ENCODE data around the gene EPHB4.

EPHB4 gene

GRCh38 chr7:100861616-100861985 is 34.3 kb upstream of the EPHB4 start:
- DNase-seq = no peak
- Histone ChIP-seq H4K8ac (ENCODE audit: low read depth, low read length) (no peak overlapping the region), H3K79me2 (ENCODE audit: control insufficient read depth, insufficient read depth, low read length, poor library complexity) (peaks cover 1% of the 10 kb centered on the region), H3K9me3 (ENCODE audit: insufficient read depth, low read depth, low read length) (peaks cover 1% of the 10 kb centered on the region), H3K9ac (ENCODE audit: low read length) (no peak overlapping the region), H3K4me3 (ENCODE audit: low read depth, low read length) (no peak overlapping the region), H3K79me1 (ENCODE audit: low read length) (peaks cover 7% of the 10 kb centered on the region), H3K27ac (ENCODE audit: low read depth, low read length) (no peak overlapping the region), H3K18ac (ENCODE audit: low read length) (no peak overlapping the region), H3K4me2 (ENCODE audit: low read length) (no peak overlapping the region), H4K12ac (ENCODE audit: low read depth, low read length) (no peak overlapping the region), H3K4ac (ENCODE audit: low read depth, low read length) (no peak overlapping the region), H2BK5ac (ENCODE audit: low read depth, low read length, poor library complexity) (no peak overlapping the region), H2AFZ (ENCODE audit: insufficient read depth, low read length, poor library complexity) (no peak overlapping the region), H2AK5ac (ENCODE audit: low read length) (no peak overlapping the region), H3K36me3 (ENCODE audit: control insufficient read depth in 1 of 2, insufficient read depth in 2 of 2, low read length in 2 of 2) (peaks cover 38 to 39% of the 10 kb centered on the region in 2 experiments), H3K14ac (ENCODE audit: low read length) (no peak overlapping the region), H4K91ac (ENCODE audit: low read depth, low read length) (no peak overlapping the region), H2BK120ac (ENCODE audit: insufficient read depth, low read length, poor library complexity) (no peak overlapping the region), H2BK12ac (ENCODE audit: low read length) (no peak overlapping the region), H3K23ac (ENCODE audit: low read length) (no peak overlapping the region), H3K4me1 (ENCODE audit: control insufficient read depth in 1 of 2, insufficient read depth in 2 of 2, low read length in 2 of 2) (peaks cover 10 to 12% of the 10 kb centered on the region in 2 experiments), H3K27me3 (ENCODE audit: insufficient read depth, low read length) (no peaks in the 10 kb centered on the region)
- WGBS (ENCODE audit: extremely low coverage, insufficient coverage, insufficient read length) = no CpG with 5 or more reads among the region's 14 CpGs

GRCh38 chr7:100860702-100861615 is 33.6 kb upstream of the EPHB4 start:
- Histone ChIP-seq H3K18ac (ENCODE audit: low read length) (no peak overlapping the region), H3K23ac (ENCODE audit: low read length) (no peak overlapping the region), H2BK120ac (ENCODE audit: insufficient read depth, low read length, poor library complexity) (no peak overlapping the region), H3K36me3 (ENCODE audit: control insufficient read depth in 1 of 2, insufficient read depth in 2 of 2, low read length in 2 of 2) (peaks cover 38 to 39% of the 10 kb centered on the region in 2 experiments), H2AK5ac (ENCODE audit: low read length) (no peak overlapping the region), H3K4ac (ENCODE audit: low read depth, low read length) (no peak overlapping the region), H4K12ac (ENCODE audit: low read depth, low read length) (no peak overlapping the region), H3K9ac (ENCODE audit: low read length) (no peak overlapping the region), H4K91ac (ENCODE audit: low read depth, low read length) (no peak overlapping the region), H3K27me3 (ENCODE audit: insufficient read depth, low read length) (no peaks in the 10 kb centered on the region), H3K79me2 (ENCODE audit: control insufficient read depth, insufficient read depth, low read length, poor library complexity) (no peaks in the 10 kb centered on the region), H2BK5ac (ENCODE audit: low read depth, low read length, poor library complexity) (no peak overlapping the region), H3K27ac (ENCODE audit: low read depth, low read length) (no peak overlapping the region), H3K79me1 (ENCODE audit: low read length) (peaks cover 8% of the 10 kb centered on the region), H3K14ac (ENCODE audit: low read length) (no peak overlapping the region), H2AFZ (ENCODE audit: insufficient read depth, low read length, poor library complexity) (no peak overlapping the region), H3K4me3 (ENCODE audit: low read depth, low read length) (no peak overlapping the region), H3K4me2 (ENCODE audit: low read length) (no peak overlapping the region), H3K4me1 (ENCODE audit: control insufficient read depth in 1 of 2, insufficient read depth in 2 of 2, low read length in 2 of 2) (peaks cover 12 to 14% of the 10 kb centered on the region in 2 experiments), H4K8ac (ENCODE audit: low read depth, low read length) (no peak overlapping the region), H3K9me3 (ENCODE audit: insufficient read depth, low read depth, low read length) (peaks cover 1% of the 10 kb centered on the region), H2BK12ac (ENCODE audit: low read length) (no peak overlapping the region)
- no peak for DNase-seq
- WGBS (ENCODE audit: extremely low coverage, insufficient coverage, insufficient read length) = no CpG with 5 or more reads among the region's 18 CpGs

- no peak overlapping the region for H3K4me2 ChIP-seq (ENCODE audit: low read length)
- no peak overlapping the region for H3K4me3 ChIP-seq (ENCODE audit: low read depth, low read length)
- H3K79me2 ChIP-seq (ENCODE audit: control insufficient read depth, insufficient read depth, low read length, poor library complexity) = no peaks in the 10 kb centered on the region
- peaks cover 8% of the 10 kb centered on the region for H3K79me1 ChIP-seq (ENCODE audit: low read length)
- H3K4ac ChIP-seq (ENCODE audit: low read depth, low read length) = no peak overlapping the region
- H3K27ac ChIP-seq (ENCODE audit: low read depth, low read length) = no peak overlapping the region
- H3K27me3 ChIP-seq (ENCODE audit: insufficient read depth, low read length) = no peaks in the 10 kb centered on the region
- H4K91ac ChIP-seq (ENCODE audit: low read depth, low read length) = no peak overlapping the region
- no peak overlapping the region for H2AK5ac ChIP-seq (ENCODE audit: low read length)
- H3K23ac ChIP-seq (ENCODE audit: low read length) = no peak overlapping the region
- no peak overlapping the region for H4K8ac ChIP-seq (ENCODE audit: low read depth, low read length)
- H3K9me3 ChIP-seq (ENCODE audit: insufficient read depth, low read depth, low read length) = peaks cover 1% of the 10 kb centered on the region
- H2BK12ac ChIP-seq (ENCODE audit: low read length) = no peak overlapping the region
- peaks cover 14 to 16% of the 10 kb centered on the region in 2 experiments for H3K4me1 ChIP-seq (ENCODE audit: control insufficient read depth in 1 of 2, insufficient read depth in 2 of 2, low read length in 2 of 2)
- H3K9ac ChIP-seq (ENCODE audit: low read length) = no peak overlapping the region
- peak; percentile 75 to 77 for DNase-seq
- no peak overlapping the region for H3K14ac ChIP-seq (ENCODE audit: low read length)
- no peak overlapping the region for H2AFZ ChIP-seq (ENCODE audit: insufficient read depth, low read length, poor library complexity)
- H3K36me3 ChIP-seq (ENCODE audit: control insufficient read depth in 1 of 2, insufficient read depth in 2 of 2, low read length in 2 of 2) = peaks cover 35 to 40% of the 10 kb centered on the region in 2 experiments
- no CpG with 5 or more reads among the region's 15 CpGs for WGBS (ENCODE audit: extremely low coverage, insufficient coverage, insufficient read length)
- H2BK5ac ChIP-seq (ENCODE audit: low read depth, low read length, poor library complexity) = no peak overlapping the region
- H3K18ac ChIP-seq (ENCODE audit: low read length) = no peak overlapping the region
- H2BK120ac ChIP-seq (ENCODE audit: insufficient read depth, low read length, poor library complexity) = no peak overlapping the region
- H4K12ac ChIP-seq (ENCODE audit: low read depth, low read length) = no peak overlapping the region
Measured at GRCh38 chr7:100859856-100860255, 32.5 kb upstream of the EPHB4 start.

- no peak overlapping the region for H3K18ac ChIP-seq (ENCODE audit: low read length)
- H4K8ac ChIP-seq (ENCODE audit: low read depth, low read length) = no peak overlapping the region
- peak overlapping the region; percentile 7 for H2BK5ac ChIP-seq (ENCODE audit: low read depth, low read length, poor library complexity)
- H2BK12ac ChIP-seq (ENCODE audit: low read length) = peak overlapping the region; percentile 20
- no peak overlapping the region for H3K9ac ChIP-seq (ENCODE audit: low read length)
- H4K12ac ChIP-seq (ENCODE audit: low read depth, low read length) = no peak overlapping the region
- peak overlapping the region; percentile 90 for H3K27ac ChIP-seq (ENCODE audit: low read depth, low read length)
- DNase-seq = peak; percentile 94 to 95
- H3K79me1 ChIP-seq (ENCODE audit: low read length) = peaks cover 12% of the 10 kb centered on the region
- H3K36me3 ChIP-seq (ENCODE audit: control insufficient read depth in 1 of 2, insufficient read depth in 2 of 2, low read length in 2 of 2) = peaks cover 28 to 29% of the 10 kb centered on the region in 2 experiments
- H4K91ac ChIP-seq (ENCODE audit: low read depth, low read length) = peak overlapping the region; percentile 74
- WGBS (ENCODE audit: extremely low coverage, insufficient coverage, insufficient read length) = no CpG with 5 or more reads among the region's 16 CpGs
- peaks cover 19 to 23% of the 10 kb centered on the region in 2 experiments for H3K4me1 ChIP-seq (ENCODE audit: control insufficient read depth in 1 of 2, insufficient read depth in 2 of 2, low read length in 2 of 2)
- H3K4ac ChIP-seq (ENCODE audit: low read depth, low read length) = peak overlapping the region; percentile 20
- H2AFZ ChIP-seq (ENCODE audit: insufficient read depth, low read length, poor library complexity) = no peak overlapping the region
- H2BK120ac ChIP-seq (ENCODE audit: insufficient read depth, low read length, poor library complexity) = peak overlapping the region; percentile 35
- no peaks in the 10 kb centered on the region for H3K79me2 ChIP-seq (ENCODE audit: control insufficient read depth, insufficient read depth, low read length, poor library complexity)
- no peak overlapping the region for H3K23ac ChIP-seq (ENCODE audit: low read length)
- H3K27me3 ChIP-seq (ENCODE audit: insufficient read depth, low read length) = no peaks in the 10 kb centered on the region
- H2AK5ac ChIP-seq (ENCODE audit: low read length) = no peak overlapping the region
- H3K4me3 ChIP-seq (ENCODE audit: low read depth, low read length) = no peak overlapping the region
- H3K4me2 ChIP-seq (ENCODE audit: low read length) = peak overlapping the region; percentile 48
- H3K14ac ChIP-seq (ENCODE audit: low read length) = peak overlapping the region; percentile 38
- no peaks in the 10 kb centered on the region for H3K9me3 ChIP-seq (ENCODE audit: insufficient read depth, low read depth, low read length)
Measured at GRCh38 chr7:100856871-100857282, 29.6 kb upstream of the EPHB4 start.
